Measurements from ENCODE around the gene ZBTB7C. TPM values are rescaled to one million over a fixed set of nuclear protein-coding genes. Genes with fewer than 3 reads are reported as not detected.

Gene ZBTB7C
- total RNA-seq, 1 donor from 2014 or later: 1.2 TPM

GRCh38 chr18:48172226-48173006 is 236.8 kb downstream of the ZBTB7C start:
- DNase-seq (ENCODE audit: low spot score) (no peak), ATAC-seq (peak; percentile 8)

GRCh38 chr18:48171490-48172188 is 237.5 kb downstream of the ZBTB7C start:
- DNase-seq (ENCODE audit: low spot score) (no peak), ATAC-seq (no peak)

GRCh38 chr18:48170651-48171050 is 238.5 kb downstream of the ZBTB7C start:
- ATAC-seq (no peak), DNase-seq (ENCODE audit: low spot score) (peak; percentile 33)

GRCh38 chr18:48168861-48169260 is 240.3 kb downstream of the ZBTB7C start:
- peak; percentile 33 for DNase-seq (ENCODE audit: low spot score)
- ATAC-seq: no peak

GRCh38 chr18:48167897-48168253 is 241.3 kb downstream of the ZBTB7C start:
- DNase-seq (ENCODE audit: low spot score): peak; percentile 92

GRCh38 chr18:48166336-48166875 is 242.8 kb downstream of the ZBTB7C start:
- ATAC-seq (no peak), DNase-seq (ENCODE audit: low spot score) (no peak)

More at GRCh38 chr18:48167897-48168253, 241.3 kb downstream of the ZBTB7C start:
- peak; percentile 89 for ATAC-seq

GRCh38 chr18:48165111-48165866 is 243.9 kb downstream of the ZBTB7C start:
- peak; percentile 33 for DNase-seq (ENCODE audit: low spot score)
- ATAC-seq: no peak

- DNase-seq (ENCODE audit: low spot score): peak; percentile 11
- ATAC-seq: no peak
These were observed 244.5 kb downstream of the ZBTB7C start for GRCh38 chr18:48164701-48165100.

- no peak for ATAC-seq
- DNase-seq (ENCODE audit: low spot score): peak; percentile 11
These were observed 245.1 kb downstream of the ZBTB7C start for GRCh38 chr18:48164116-48164515.

- DNase-seq (ENCODE audit: low spot score): peak; percentile 27
- ATAC-seq: no peak
These were observed 245.5 kb downstream of the ZBTB7C start for GRCh38 chr18:48163738-48164115.

- no peak for ATAC-seq
- peak; percentile 35 for DNase-seq (ENCODE audit: low spot score)
These were observed 246.0 kb downstream of the ZBTB7C start for GRCh38 chr18:48162956-48163737.

GRCh38 chr18:48161911-48162698 is 247.1 kb downstream of the ZBTB7C start:
- ATAC-seq: peak; percentile 50
- DNase-seq (ENCODE audit: low spot score): peak; percentile 30

GRCh38 chr18:48161191-48161910 is 247.8 kb downstream of the ZBTB7C start:
- ATAC-seq (peak; percentile 96), DNase-seq (ENCODE audit: low spot score) (peak; percentile 87)

GRCh38 chr18:48160622-48161021 is 248.6 kb downstream of the ZBTB7C start:
- ATAC-seq: no peak
- DNase-seq (ENCODE audit: low spot score): peak; percentile 32

- DNase-seq (ENCODE audit: low spot score) (peak; percentile 30), ATAC-seq (no peak)
These were observed 249.4 kb downstream of the ZBTB7C start for GRCh38 chr18:48159816-48160215.

GRCh38 chr18:48158721-48159120 is 250.5 kb downstream of the ZBTB7C start:
- ATAC-seq: no peak
- DNase-seq (ENCODE audit: low spot score): no peak

- DNase-seq (ENCODE audit: low spot score): no peak
- ATAC-seq: no peak
These were observed 251.2 kb downstream of the ZBTB7C start for GRCh38 chr18:48157956-48158355.

- ATAC-seq (no peak), DNase-seq (ENCODE audit: low spot score) (no peak)
These were observed 253.3 kb downstream of the ZBTB7C start for GRCh38 chr18:48155856-48156255.

GRCh38 chr18:48154828-48155227 is 254.4 kb downstream of the ZBTB7C start:
- ATAC-seq (no peak), DNase-seq (ENCODE audit: low spot score) (peak; percentile 35)
